GM21447 (cell line): ENCODE data around the gene RBM6.
"Not testable (repeated sequence)": the region's sequence is repeated elsewhere in the genome, so short reads cannot be mapped to it uniquely, and the experiment has no call there.

Experiments used
- ATAC-seq: cut with Tn5 transposase; IDR thresholded peaks from one replicate; pipeline ENCODE4 v1.9.1; 2021; ENCODE audit not compliant: unreplicated experiment

Gene RBM6

DNA sequence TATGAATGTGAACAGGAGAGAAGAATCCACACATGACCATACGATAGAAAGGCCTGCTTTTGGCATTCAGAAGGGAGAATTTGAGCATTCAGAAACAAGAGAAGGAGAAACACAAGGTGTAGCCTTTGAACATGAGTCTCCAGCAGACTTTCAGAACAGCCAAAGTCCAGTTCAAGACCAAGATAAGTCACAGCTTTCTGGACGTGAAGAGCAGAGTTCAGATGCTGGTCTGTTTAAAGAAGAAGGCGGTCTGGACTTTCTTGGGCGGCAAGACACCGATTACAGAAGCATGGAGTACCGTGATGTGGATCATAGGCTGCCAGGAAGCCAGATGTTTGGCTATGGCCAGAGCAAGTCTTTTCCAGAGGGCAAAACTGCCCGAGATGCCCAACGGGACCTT, 28.4 kb downstream of the RBM6 start:
- no peak for ATAC-seq

DNA sequence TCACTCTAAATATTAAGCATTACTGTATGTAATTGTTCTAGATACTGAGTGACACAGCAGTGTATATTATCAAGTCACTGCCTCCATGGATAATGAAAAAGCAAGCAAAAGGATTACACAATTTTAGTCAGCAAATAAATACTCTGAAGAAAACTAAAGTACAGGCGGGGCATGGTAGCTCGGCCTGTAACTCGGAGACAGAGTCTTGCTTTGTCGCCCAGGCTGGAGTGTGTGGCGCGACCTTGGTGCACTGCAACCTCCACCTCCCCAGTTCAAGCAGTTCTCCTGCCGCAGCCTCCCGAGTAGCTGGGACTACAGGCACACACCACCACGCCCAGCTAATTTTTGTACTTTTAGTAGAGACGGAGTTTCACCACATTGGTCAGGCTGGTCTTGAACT, 32.7 kb downstream of the RBM6 start:
- ATAC-seq, result no peak

DNA sequence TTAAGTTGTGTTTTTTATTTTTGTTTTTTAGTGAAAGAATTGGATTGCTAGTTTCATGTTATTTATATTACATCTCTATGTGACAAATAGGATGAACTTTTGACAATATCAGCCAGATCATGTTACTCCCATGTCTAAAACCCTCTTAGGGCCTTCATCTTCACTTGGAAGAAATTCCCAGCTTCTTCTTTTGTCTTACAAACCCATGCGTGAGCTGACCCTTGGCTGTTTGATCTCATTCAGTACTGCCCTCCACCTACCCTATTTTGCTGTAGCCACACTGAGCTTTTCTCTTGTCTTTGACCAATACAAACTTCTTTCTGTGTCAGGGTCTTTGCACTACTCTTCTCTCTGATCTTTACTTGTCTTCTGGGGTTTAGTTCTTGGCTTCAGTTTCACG, 37.0 kb downstream of the RBM6 start:
- no peak for ATAC-seq

DNA sequence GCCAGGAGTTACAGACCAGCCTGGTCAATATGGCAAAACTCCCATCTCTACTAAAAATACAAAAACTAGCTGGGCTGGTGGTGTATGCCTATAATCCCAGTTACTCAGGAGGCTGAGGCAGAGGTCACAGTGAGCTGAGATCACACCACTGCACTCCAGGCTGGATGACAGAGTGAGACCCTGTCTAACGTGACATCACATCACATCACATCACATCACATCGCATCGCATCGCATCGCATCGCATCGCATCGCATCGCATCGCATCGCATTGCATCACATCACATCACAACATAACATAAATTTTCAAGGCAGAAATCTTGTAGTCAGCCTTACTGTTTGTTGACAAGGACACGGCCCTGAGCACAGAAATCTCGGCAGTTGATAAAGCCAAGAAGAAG, 44.4 kb downstream of the RBM6 start:
- ATAC-seq, result no peak

DNA sequence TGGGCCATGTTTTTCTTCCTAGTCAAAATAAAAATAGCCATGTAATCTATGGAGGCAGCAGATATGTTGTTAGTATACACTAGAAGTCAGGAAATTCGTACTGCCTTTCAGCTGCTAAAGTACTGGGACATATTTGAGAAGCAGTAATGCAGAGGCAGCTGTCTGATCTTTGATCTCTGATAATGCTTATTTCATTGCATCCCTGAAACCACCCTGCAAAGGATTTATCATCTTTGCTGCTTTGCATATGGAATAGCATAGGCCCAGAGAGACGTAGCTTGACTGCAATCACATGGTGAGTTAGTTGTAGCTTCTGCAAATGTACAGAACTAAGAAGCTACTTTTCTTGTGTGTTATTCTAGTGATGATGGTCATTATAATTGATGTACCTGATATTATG, 52.4 kb downstream of the RBM6 start:
- no peak for ATAC-seq

DNA sequence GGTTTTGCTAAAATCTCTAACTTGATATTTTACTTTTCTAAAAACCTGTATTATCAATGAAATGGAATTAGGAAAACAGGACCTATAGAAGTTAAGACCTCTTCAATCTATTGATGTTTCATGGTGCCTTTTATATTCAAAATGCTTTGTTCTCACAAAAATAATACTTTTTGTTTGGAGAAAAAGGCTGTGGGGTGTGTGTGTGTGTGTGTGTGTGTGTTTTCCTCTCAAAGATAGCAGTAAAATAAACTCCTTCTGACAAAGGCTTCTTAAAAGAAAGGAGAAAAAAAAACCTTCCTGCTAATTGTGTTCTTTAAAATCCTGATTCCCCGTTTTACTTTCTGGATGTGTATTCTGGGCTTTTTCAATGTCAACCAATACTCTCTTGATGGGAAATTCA, 54.5 kb downstream of the RBM6 start:
- ATAC-seq, result no peak

DNA sequence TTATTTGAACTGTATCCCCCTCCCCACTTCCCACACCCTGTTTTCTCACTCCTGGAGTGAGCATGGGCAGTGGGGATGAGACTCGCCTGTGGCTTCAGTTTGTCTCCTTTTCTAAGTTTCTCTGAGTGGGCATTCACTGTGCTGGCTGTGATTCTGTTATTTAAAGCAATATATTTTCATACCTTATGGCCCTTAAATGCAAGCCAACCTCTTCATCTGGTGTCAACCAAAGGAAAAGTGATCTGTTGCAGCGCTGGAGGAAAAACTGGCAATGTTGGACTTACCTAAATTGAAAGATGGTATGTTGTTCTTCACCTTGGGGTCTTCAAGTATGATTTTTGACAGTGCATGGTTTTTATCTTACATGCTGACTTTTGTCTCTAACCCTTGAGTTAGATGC, 56.1 kb downstream of the RBM6 start:
- no peak for ATAC-seq

DNA sequence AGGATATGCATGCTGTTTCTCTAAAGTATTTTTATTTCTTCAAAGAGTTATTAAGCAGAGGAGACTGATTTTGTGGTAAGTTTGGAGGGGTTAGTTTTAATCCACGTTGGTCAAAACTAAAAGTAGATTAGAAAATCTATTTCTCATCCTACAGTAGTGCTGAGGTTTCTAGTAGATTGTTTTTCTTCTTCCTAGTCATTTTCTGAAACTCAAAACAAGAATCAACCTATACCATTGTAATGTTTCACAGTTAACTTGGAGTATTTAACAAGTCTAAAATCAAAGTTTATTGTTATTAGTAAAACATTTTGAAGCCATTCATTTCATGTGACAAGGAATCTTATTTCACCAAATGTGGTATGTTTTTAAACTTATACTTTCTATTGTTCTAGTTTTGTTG, 57.9 kb downstream of the RBM6 start:
- no peak for ATAC-seq

DNA sequence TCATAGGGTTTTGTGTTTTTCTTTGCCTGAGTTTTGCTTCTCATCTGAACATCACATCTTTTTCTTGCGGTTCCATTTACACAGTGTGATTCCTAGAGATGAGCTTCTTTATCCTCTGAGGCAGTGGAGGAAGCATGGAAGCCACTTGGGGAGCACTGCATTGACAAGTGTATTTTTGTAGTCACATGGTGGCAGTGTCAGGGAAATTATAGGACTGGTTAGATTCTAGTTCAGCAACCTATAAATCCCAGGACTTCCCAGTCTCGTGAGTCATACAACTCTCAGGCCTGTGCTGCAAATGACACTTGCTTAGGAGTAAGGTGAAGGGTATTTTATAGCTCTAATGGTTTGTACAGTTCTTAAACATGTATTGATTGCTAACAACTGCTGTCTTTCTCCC, 58.4 kb downstream of the RBM6 start:
- no peak for ATAC-seq

DNA sequence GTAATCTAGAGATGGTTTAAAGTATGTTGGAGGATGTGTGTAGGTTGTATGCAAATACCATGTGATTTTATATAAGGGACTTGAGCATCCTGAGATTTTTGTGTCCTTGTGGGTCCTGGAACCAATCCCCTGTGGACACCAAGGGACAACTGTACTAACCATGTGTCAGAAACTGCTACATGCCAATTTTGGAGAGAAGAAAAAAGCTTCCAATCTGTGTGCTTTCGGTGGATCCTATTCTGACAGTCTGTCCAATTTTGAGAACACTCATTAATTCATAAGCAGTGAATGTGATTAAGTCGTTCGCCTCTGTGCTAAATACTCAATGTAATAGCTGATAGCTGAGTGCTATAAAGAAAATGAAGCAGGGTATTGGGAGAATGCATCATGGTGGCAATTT, 61.6 kb downstream of the RBM6 start:
- ATAC-seq, result no peak

DNA sequence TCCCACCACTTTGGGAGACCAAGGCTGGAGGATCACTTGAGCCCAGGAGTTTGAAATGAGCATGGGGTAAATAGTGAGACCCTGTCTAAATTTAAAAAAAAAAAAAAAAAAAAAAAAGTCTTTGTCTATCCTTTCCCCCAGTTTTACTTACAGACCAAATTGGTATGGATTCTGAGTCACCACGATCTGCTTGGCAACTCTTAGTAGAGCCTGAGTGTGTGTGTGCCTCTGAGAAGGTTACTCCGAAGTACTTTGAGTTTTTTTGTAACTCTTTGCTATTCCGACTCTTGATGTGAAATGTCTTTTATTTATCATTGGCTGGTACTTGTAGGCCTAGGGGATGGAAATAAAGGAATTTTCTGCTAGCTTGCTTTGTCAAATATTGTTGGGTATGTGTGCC, 63.3 kb downstream of the RBM6 start:
- no peak for ATAC-seq

DNA sequence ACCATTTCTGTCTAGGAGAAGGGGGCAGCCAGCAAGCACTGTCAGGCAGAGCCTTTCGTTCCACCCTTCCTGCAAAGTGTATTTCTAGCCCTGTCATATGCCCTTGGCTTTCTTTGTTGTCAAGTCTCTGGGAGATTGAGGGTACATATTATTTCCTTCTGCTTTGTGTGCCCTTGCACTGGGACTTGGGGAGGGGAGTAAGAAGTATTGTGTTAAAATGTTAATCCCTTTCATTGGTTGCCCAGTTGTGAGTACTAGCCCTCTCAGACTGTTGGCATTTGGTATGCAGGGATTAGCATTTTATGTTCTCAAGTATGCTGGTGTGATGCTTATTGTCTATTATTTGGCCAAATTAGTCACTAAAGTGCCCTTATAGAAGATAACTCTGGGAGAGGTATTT, 63.9 kb downstream of the RBM6 start:
- no peak for ATAC-seq

DNA sequence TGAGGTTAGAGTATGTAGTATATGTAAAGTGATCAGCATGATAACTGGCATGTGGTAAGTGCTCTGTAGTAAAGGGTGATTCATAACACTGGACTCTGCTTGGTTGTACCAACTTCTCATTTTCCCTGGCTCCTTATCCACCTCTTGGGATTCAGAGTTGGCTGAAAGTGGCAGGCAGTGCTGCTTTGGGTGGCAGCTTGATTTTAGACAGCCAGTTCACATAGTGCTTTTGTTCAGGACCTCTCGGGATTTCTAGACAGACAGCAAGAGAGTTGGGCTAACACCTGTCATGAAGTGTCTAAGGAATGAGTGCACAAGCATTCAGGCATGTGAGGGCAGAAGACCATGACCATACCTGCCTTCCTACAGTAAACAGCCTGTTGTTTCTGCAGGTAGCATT, 69.0 kb downstream of the RBM6 start:
- no peak for ATAC-seq

DNA sequence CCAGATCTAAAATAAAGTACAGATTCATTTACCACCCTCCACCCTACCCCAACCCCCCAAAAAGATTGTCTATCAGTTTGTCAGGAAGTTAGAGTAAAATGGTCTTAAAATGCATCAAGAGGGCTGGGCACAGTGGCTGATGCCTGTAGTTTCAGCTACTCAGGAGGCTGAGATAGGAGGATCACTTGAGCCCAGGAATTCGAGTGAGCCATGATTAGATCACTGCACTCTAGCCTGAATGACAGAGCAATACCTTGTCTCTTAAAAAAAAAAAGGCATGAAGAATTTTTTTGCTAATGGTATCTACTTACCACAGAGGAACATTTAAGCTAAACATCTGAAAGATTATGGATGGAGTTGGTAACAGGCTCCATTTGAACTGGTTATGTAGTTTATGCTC, 71.0 kb downstream of the RBM6 start:
- no peak for ATAC-seq

DNA sequence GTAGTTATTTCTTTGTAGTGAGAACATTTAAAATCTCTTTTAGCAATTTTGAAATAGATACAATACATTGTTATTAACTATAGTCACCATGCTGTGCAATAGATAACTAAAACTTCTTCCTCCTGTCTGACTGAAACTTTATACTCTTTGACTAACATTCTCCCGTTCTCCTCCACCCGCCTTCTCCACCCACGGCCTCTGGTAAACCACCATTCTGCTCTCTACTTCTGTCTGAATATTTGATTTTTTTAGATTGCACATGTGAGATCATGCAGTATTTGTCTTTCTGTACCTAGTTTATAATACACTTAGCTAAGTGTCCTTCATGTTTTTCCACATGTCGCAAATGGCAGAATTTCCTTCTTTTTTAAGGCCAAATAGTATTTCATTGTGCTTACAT, 76.0 kb downstream of the RBM6 start:
- ATAC-seq, result no peak

DNA sequence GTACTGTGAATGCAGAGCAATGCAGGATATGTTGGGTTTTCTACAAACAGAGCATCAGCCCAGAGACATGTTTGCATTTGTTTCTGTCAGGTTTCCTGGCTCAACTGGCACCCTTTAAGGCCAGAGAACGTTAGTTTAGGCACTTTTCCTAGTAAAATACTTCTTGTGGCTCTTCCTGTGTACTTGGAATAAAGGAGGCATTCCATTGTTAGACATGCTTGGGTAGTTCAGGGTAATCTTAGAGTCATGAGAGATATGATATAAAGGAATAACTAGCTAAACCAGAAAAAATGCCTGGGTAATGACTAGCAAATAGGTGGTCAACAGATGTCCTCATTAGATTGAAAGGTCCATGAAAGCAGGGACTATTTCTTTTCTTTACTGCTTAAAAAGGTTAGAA, 88.4 kb downstream of the RBM6 start:
- no peak for ATAC-seq

DNA sequence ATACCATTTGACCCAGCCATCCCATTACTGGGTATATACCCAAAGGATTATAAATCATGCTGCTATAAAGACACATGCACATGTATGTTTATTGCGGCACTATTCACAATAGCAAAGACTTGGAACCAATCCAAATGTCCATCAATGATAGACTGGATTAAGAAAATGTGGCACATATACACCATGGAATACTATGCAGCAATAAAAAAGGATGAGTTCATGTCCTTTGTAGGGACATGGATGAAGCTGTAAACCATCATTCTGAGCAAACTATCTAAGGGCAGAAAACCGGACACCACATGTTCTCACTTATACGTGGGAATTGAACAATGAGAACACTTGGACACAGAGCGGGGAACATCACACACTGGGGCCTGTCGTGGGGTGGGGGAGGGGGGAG, 91.3 kb downstream of the RBM6 start:
- not testable (repeated sequence) for ATAC-seq

DNA sequence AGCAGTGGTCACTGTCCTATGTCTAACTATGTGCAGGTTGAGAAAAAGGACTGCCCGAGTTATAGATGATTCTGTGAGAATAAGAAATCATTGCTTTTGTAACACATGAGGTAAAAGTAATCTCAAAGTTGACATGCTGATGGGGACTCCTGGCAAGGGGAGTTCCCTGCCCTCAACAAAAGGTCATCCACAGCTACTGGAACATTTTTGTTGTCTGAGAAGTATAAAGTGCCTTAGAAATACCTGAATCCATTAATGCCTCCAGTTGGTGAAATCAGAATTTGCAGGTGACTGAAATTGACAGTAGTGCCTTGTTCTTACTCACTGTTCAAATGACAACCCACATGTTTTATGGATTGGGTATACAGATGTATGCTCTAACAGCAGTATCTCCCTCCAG, 105.0 kb downstream of the RBM6 start:
- ATAC-seq, result no peak

DNA sequence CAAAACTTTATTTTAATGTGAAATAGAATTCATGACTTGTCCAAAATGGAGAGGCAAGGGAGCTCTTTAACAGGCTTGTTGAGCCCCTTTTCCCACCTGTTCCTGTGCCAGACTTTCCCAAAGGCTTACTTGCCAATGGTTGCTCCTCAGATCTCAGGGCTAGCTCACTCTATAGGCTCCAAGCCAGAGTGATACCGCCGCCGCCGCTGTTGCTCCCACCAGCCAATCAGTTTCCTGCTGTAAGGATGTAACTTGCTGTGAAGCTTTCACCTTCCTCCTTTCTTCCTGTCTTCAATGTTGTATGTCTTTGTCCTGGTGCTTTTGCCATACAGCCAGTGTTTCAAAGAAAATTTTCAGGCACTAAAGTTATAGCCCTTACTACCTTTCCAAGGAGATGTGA, 107.5 kb downstream of the RBM6 start:
- ATAC-seq, result no peak

DNA sequence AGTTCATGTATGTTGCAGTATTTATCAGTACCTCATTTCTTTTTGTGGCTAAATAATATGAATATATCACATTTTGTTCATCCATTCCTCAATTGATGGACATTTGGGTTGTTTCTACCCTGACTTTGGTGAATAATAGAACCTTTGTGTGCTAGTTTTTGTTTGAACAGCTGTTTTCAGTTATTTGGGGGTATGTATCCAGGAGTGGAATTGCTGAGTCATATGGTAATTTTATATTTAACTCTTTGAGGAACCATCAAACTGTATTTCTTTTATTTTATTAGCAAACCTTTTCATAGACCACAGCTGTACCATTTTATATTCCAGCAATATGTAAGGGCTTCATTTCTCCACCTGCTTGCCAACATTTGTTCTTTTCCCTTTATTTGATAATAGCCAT, 110.4 kb downstream of the RBM6 start:
- no peak for ATAC-seq

DNA sequence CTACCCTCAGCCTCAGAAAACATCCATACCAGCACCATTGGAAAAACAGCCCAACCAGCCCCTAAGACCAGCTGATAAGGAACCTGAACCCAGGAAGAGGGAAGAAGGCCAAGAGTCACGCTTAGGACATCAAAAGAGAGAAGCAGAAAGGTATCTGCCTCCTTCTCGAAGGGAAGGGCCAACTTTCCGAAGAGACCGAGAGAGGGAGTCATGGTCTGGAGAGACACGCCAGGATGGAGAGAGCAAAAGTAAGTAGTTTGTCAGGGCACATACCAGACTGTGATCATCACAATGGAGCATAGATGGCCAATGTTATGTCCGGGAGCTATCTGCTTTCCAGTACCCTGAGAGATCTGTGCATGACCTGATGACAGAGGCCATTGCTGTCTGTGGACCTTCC, 117.8 kb downstream of the RBM6 start:
- ATAC-seq, result no peak

DNA sequence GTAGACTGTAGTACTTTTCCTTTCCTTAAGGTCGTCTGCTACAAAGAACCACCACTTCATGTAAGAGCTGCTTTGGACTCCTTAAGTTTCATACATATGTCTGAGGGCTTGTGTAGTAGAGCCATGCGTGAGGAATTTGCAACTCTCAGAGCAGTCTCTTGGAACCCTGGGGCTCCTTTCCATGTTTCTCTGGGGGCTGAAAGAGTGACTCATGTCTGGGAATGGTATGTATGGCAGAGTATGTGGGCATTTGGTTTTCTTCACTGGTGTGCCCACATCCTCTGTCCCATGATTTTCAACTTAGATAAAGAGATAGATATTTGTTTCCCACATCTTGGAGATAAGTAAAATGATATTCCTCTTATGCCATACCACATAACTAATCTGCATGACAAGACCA, 128.2 kb downstream of the RBM6 start:
- ATAC-seq, result no peak

DNA sequence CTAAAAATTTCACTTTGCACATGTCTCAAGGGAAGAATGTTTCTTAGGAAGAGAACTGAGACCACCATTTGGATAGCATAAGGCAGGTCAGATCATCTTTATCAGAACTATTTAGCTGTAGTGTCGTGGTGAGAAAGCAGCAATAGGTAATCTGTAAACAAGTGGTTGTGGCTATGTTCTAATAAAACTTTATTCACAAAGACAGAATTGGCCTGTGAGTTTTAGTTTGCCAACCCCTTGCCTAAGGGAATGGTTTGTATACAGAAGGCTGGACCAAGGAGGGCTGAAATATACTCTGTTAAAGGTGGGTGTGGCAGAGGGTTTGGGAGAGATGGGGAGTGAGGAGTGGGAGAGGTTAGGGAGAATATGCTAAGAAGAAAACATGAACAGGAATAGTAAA, 138.1 kb downstream of the RBM6 start:
- ATAC-seq, result no peak

DNA sequence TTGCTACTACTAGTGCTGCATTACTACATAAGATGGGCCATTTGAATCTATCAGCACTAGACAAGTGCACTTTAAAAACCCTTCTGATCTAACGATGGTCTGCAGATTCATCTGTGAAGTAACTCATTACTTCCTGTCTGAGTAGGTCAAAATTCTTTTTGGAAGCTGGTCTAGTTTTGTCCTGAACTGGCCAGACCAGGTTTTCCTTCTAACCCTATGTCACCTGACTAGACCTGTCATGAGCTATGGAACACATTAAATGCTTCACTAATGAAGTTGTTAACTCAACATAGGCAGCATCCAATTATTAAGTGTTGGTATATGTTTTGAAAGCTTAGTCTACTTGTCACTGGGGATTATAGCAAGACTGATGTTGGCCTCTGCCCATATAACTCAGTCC, 138.7 kb downstream of the RBM6 start:
- ATAC-seq, result no peak
